NCI-H2196 treated with DMSO at 0.1 percent for 48 hours (cell line): Measurements from ENCODE around the gene FAU.
"Not testable (repeated sequence)": the region's sequence is repeated elsewhere in the genome, so short reads cannot be mapped to it uniquely, and the experiment has no call there.

Source experiments
- DNase-seq: peaks from one replicate; lab custom pipeline; 2025; ENCODE audit not compliant: unreplicated experiment; lab: John Stamatoyannopoulos, UW

Gene FAU

GRCh38 chr11:65121865-65122696, at the start of gene FAU, which contains the start of gene MRPL49:
FAU (minus strand) TSS chr11:65122134; CDS start chr11:65121813, 321 bp downstream.
MRPL49 (plus strand) TSS chr11:65122321; CDS start chr11:65122347, 26 bp downstream.
- DNase-seq: peak; percentile 96

GRCh38 chr11:65170058-65170534, 48.2 kb upstream of the FAU start, which contains the start of gene SPDYC:
SPDYC (plus strand) TSS chr11:65170233; CDS start chr11:65171358, 1,125 bp downstream.
- DNase-seq: no peak

DNA sequence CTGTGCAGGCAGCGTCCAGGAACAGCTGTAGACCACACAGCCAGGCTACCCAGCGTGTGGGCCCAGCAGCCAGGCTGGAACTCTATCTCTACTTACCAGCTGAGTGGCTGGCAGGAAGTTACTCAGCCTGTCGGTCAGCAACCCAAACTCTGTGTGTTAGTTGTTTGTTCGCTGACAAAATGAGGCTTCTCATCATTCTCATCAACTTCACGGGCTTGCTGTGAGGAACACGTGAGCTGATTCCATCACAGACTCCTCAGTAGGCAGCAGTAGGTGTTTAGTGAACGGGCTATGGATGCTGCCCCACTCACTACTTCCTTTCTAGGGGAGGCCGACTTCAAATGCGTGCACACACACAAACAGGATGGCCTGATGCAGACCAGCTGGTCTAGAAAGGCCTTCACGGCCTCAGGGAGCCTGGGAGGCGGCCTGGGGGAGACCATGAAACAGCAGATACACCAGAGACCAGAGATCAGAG, 47.3 kb upstream of the FAU start:
- DNase-seq: no peak

- DNase-seq: no peak
Observed at GRCh38 chr11:65167656-65168055, 45.7 kb upstream of the FAU start.

- DNase-seq: no peak
Observed at GRCh38 chr11:65166893-65167292, 45.0 kb upstream of the FAU start.

DNA sequence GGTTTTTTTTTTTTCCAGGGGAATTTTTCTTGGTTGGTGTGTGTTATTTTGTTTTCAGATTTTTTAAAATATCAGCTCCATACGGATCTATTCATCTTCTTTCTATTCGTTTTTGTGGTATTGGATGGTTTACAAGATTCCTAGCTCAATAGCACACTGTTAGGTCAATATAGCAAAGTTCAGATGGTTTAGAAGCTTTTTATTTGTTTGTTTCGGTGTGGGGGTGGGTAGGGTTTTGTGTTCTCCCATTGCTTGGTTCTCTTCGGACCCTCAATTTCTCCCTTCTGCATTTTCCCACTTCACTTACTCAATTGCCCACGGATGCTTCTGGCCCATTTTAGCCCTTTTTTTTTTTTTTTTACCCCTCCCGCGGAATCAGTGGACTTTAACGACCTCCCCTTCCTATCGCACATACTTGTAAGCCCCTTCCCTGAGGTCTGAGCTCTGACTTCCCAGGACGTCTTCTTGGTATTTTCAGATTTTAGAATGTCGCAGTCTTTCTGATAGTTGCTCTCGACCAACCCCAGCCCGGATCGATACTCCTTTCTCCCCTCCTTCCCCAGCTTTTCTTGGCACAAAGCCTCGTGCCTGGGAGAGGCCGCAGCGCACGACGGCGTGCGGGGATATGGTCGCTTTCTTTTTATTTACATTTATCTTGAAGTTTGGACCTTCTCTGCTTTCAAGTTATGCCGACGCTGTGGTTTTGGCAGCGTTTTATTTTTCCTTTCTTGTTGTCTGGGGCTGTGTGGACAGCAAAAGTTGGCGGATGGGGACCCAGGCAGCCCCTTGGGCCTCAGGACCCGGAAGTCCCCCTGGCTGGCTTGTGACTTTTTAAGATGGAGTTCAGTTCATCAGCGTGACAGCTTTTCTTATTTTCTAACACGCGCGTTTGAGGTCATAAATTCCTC, 43.7 kb upstream of the FAU start:
- no peak for DNase-seq

GRCh38 chr11:65163684-65164083, 41.8 kb upstream of the FAU start:
- no peak for DNase-seq

GRCh38 chr11:65160643-65161042, 38.7 kb upstream of the FAU start:
- DNase-seq: no peak

DNA sequence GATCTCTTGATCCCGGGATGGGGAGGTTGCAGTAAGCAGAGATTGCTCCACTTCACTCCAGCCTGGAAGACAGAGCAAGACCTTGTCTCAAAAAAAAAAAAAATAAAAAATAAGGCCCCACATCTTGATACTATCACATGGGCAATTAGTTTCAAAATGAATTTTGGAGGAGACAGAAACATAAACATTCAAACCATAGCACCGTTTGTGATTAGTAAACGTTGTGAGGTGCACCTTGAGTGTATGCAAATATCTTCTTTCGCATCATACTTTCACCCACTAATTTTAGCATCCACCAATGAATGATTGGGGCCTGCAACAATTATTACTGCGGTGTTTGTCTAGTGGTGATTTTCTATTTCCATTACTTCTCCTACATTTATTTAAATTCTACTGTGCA, 37.1 kb upstream of the FAU start:
- no peak for DNase-seq

GRCh38 chr11:65157336-65157735, 35.4 kb upstream of the FAU start:
- no peak for DNase-seq

- DNase-seq: no peak
Observed at GRCh38 chr11:65156926-65157325, 35.0 kb upstream of the FAU start.

GRCh38 chr11:65156256-65156655, 34.3 kb upstream of the FAU start:
- DNase-seq: no peak

DNA sequence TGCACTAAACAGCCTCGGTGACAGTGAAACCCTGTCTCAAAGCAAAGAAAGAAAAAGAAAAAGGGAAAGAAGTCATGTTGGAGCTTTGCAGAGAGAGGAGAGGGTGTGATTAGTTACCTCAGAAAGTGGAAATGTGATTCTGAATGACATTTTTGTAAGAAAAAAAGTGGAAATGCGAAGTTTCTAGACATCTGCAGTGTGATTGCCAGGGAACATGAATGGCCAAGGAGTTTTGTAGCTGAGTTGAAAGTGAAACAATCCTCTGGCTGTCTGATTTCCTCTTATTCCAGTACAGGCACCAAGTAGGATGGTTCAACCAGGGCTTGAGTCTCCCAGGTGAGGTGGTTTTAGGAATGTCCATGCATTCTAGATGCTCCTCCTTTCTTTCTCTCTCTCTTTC, 30.2 kb upstream of the FAU start:
- DNase-seq: no peak

DNA sequence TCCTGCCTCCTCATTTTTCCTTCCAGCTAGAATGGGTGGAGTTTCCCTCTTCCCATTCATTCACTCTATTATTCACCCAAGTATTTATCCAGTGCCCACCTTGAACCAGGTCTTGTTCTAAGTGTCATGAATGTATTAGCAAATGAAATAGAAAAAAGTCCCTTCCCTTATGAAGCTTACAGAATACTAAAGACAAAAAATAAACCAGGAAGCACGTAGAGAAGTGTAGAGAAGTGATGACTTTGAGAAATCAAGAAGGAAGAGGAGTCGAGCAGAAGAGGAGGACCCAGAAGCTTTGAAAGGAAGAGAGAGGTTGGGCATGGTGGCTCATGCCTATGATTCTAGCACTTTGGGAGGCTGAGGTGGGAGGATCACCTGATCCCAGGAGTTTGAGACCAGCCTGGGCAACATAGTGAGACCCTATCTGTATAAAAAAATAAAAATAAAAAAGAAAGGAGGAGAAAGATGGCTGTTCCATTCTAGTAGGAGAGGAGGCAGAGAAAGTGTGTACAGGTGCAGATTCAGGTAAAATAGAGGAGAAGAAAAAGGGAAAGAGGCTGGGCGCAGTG, 29.5 kb upstream of the FAU start:
- no peak for DNase-seq

DNA sequence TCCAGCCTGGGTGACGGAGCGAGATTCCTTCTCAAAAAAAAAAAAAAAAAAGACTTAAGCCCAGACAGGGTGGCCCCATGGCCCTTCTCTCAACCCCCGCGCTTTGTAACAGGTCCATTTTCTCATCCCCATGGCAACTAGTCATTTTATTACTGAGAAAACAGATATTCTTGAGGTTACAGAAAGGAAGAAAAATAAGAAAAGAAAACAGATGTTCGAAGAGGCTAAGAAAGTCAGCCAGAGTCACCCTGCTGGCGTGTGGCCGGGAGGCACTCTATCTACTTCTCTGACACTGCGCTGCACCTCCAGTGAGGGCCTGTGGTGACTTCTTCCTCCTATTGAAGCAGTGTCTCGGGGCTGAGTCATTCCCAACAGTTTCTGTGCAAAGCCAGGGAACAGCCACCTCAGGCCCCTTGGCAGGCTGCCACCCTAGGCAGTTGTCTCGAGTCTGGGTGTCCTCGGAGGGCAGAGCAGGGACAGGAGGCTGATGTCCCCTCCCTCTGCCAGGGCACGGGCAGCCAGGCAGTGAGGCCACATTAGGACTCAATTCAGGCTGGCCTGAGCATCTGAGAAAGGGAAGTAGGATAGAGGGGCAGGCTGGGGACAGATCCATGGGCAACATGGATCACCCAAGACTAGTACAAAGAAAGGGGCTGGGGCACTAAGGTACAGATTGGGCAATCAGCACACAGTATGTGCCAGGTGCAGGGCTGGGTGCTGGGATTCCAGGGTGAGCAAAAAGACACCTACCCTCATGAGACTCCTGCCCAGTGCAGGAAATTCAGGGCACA, 28.8 kb upstream of the FAU start:
- DNase-seq: peak; percentile 83

- DNase-seq: not testable (repeated sequence)
Observed at GRCh38 chr11:65150131-65150508, 28.2 kb upstream of the FAU start.

GRCh38 chr11:65148657-65149056, 26.7 kb upstream of the FAU start:
- no peak for DNase-seq

DNA sequence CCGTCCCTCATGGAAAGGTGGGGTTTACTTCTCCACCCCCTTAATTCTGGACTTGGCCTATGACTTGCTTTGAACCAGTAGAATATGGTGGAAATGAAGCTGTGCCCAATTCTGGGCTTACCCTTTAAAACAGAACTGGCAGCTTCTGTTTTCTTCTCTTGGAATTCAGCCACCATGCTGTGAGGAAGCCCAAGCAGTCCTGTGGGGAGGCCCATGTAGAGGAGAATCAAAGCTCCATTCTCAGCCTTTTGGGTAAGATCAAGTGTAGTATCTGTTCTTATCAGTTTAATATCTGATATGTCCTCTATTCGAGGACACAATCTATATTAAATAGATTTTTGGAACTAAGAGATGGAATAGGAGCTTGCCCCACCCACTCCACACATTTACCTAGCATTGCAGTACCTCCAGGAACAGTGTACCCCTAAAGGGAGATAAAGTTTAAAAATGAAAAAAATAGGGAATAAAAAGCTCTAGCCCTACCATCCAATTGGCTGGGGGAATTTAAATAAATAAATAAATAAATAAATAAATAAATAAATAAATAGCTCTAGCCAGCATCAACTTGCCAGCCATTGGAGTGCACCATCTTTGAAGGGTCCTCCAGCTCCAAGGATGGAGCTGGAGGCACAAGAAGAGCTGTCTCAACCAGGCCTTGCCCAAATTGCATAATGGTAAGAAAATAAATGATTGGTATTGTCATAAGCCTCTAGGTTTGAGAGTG, 25.6 kb upstream of the FAU start:
- no peak for DNase-seq

DNA sequence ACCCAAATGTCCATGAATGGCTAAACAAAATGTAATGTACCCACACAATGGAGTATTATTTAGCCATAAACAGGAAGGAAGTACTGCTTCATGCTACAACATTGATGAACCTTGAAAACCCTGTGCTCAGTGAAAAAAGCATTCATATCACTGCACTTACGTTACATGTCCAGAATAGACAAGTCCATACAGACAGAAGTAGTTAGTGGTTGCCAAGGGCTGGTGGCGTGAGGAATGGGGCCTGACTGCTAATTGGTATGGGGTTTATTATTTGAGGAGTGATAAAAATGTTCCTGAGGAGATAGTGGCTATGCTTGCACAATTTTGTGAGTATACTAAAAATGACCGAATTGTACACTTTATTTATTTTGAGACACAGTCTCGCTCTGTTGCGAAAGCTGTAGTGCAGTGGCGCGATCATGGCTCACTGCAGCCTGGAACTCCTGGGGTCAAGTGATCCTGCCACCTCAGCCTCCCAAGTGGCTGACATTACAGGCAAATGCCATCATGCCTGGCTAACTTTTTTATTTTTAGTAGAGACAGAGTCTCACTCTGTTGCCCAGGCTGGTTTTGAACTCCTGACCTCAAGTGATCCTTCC, 20.1 kb upstream of the FAU start:
- no peak for DNase-seq
